Stomach (tissue), 4 donors: ENCODE results near the gene CCNA1.

Experiments
- CTCF ChIP-seq, 7 experiments: fragments of 450-650 bp in 4 of 7; fragments of 200-600 bp in 3 of 7; sonication (generic) in 3 of 7; IDR thresholded peaks; one replicate each; pipeline ENCODE4 v1.5.1; 2016 to 2019; ENCODE audit warnings: antibody characterized with exemption in 7 of 7, control low read depth in 2 of 7, mild to moderate bottlenecking in 1 of 7
- EP300 ChIP-seq: sonication (generic); formaldehyde crosslinking; IDR thresholded peaks from one replicate; pipeline ENCODE4 v1.6.1; 2017; ENCODE audit warnings: antibody characterized with exemption
- POLR2A ChIP-seq, 4 donors: fragments of 450-650 bp; IDR thresholded peaks; one replicate each; pipeline ENCODE4 v1.6.1; 2016; ENCODE audit warnings: antibody characterized with exemption in 4 of 4, control low read depth in 2 of 4, mild to moderate bottlenecking in 1 of 4, moderate library complexity in 1 of 4
- POLR2AphosphoS5 ChIP-seq, 3 donors: sonication (generic); formaldehyde crosslinking; IDR thresholded peaks; one replicate each; pipeline ENCODE4 v1.6.1; 2016; ENCODE audit warnings: antibody characterized with exemption in 3 of 3

GRCh38 chr13:36456577-36456976, 24.3 kb downstream of the CCNA1 start:
- TF ChIP-seq CTCF (IDR thresholded peaks at IDR 0.05) (no peak), POLR2A (IDR thresholded peaks at IDR 0.05) (no peak), POLR2AphosphoS5 (IDR thresholded peaks at IDR 0.05) (no peak), EP300 (no peak)
